NCI-H748 (cell line): ENCODE results near the gene MAST1.
A peak's percentile ranks its signal among the peaks of the same experiment; 100 is the strongest.
"Not testable (repeated sequence)": the region's sequence is repeated elsewhere in the genome, so short reads cannot be mapped to it uniquely, and the experiment has no call there.

Source experiments
- DNase-seq: peaks from one replicate; lab custom pipeline; 2025; ENCODE audit not compliant: unreplicated experiment; lab: John Stamatoyannopoulos, UW

The MAST1 gene

GRCh38 chr19:12888006-12888603 lies 49.8 kb downstream of the MAST1 start:
- no peak for DNase-seq

DNA sequence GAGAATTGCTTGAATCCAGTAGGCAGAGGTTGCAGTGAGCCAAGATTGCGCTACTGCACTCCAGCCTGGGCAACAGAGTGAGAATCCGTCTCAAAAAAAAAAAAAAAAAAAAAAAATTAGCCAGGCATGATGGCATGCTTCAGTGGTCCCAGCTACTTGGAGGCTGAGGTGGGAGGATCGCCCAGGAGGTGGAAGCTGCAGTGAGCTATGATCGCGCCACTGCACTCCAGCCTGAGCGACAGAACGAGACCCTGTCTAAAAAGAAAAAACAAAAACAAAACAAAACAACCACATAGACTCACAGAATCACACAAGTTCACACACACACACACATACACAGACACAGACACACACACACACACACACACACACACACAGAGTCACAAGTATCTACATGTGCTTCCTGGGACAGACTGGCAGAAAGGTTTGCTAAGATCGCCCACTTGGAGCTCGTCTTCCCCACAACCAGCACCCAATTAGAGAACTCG lies 52.0 kb downstream of the MAST1 start:
- not testable (repeated sequence) for DNase-seq

- peak; percentile 99 for DNase-seq
Measured at GRCh38 chr19:12890787-12891552, 52.7 kb downstream of the MAST1 start, which contains the start of gene GCDH. Gene GCDH (plus strand): TSS chr19:12891160. CDS start chr19:12891305, 145 bp downstream.

- no peak for DNase-seq
Measured at GRCh38 chr19:12891553-12892021, 53.3 kb downstream of the MAST1 start.

- no peak for DNase-seq
Measured at GRCh38 chr19:12893582-12893981, 55.3 kb downstream of the MAST1 start.

- DNase-seq, result no peak
Measured at GRCh38 chr19:12896460-12896859, 58.1 kb downstream of the MAST1 start.

GRCh38 chr19:12899891-12900518 lies 61.7 kb downstream of the MAST1 start:
- DNase-seq, result no peak

GRCh38 chr19:12907166-12907565 lies 68.9 kb downstream of the MAST1 start:
- no peak for DNase-seq

- peak; percentile 96 for DNase-seq
Measured at GRCh38 chr19:12912571-12912970, 74.3 kb downstream of the MAST1 start.

DNA sequence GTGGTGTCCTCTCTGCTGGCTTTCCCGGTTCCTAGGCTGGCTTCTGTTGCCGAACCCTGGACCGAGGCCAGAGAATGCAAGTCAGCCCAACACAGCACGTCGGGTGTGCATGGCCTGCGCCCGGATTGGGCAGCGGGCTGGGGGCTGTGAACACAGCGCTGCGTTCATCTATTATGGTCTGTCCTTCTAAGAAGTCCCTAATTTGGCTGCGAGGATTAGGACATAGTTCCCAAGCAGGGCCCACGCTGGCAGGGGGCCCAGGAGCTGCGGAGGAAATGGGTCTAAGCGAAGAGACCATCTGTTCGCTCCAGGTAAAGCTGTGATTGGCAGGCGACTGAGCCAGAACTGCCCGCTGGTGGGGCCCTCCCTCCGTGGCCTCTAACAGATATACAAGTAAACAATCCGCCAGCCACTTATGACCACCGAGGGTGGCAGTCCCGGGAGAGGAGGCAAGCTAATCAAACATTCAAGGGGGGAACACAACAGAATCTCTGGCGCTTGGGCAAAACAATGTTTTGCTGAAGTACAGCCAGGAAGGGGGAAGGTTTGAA lies 74.8 kb downstream of the MAST1 start:
- DNase-seq, result peak; percentile 98

DNA sequence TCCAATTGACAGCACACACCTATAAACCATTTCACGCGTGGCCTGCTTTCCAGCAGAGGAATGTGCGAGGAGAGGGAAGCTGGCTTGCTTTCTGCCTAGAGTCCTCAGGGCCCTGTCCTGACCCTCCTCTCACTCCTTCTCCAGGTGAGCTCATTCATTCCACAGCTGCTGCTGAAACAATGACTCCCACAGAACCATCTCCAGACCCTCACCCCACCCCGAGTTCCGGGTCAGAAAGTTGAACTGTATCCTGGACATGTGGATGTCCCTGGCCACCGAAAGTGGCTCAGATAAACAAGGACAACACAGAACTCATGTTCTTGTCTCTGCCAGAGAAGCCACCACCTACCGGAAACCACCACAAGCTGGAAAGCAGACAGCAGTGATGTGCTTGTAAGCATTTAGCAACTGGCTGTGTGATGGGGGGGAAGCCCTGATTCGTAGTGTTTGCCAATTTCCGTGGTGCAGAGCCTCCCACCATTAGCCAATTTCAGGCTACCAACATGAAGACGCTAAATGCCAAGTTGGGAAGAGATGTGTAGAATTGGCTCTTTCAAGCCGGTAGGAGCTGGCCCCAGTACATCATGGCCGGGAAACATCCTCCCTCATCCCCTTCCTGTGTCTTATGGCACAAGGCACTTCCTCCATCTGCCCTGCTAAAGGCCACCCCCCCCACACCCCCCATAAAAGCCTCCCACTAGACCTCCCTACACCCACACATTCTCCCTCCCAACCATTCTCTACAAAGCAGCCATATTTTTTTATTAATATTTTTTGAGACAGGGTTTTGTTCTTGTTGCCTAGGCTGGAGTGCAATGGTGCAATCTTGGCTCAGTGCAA lies 75.8 kb downstream of the MAST1 start:
- DNase-seq, result peak; percentile 36

DNA sequence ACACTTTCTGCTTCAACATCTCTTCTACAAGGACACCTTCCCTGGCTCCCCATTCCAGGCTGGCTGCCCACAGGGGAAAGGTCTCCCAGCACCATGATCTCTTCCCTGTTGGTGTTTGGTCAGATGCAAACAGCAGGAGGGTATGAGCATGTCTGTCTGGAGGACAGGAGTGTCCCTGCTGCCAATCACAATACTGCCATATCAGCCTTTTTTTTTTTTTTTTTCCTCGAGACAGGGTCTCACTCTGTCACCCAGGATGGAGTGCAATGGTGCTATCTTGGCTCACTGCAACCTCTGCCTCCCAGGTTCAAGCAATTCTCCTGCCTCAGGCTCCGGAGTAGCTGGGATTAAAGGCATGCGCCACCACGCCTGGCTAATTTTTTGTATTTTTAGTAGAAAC lies 77.5 kb downstream of the MAST1 start:
- not testable (repeated sequence) for DNase-seq

DNA sequence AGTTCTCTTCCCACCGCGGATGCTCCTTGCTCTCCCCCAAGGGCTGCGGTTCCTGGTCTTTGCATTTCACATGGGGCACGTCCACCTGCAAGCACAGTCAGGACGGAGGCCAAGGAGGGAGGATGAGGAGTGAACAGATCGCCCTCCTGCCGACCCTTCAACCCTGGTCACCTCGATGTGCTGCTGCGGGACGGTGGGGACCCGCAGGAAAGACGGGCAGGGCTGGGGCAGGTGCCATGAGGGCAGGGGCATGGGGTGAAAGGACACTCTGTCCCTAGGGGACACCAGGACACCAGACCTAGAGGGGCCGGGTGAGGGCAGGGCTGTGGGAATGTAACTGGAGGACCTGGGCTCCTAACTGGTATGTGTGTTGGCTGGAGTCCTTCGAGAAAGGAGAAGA lies 79.9 kb downstream of the MAST1 start:
- DNase-seq, result no peak

DNA sequence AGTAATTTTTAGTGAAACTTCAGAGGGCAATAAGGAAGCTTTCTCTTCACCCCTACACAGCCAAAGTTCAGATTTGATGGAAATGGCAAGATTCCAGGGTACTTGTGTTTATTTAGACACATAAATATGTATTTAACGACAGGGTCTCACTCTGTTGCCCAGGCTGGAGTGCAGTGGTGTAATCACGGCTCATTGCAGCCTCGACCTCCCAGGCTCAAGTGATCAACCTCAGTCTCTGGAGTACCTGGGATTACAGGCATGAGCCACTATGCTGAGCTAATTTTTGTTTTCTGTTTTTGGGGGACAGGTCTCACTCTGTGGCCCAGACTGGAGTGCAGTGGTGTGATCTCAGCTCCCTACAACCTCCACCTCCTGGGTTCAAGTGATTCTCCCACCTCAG lies 82.7 kb downstream of the MAST1 start:
- DNase-seq, result no peak

DNA sequence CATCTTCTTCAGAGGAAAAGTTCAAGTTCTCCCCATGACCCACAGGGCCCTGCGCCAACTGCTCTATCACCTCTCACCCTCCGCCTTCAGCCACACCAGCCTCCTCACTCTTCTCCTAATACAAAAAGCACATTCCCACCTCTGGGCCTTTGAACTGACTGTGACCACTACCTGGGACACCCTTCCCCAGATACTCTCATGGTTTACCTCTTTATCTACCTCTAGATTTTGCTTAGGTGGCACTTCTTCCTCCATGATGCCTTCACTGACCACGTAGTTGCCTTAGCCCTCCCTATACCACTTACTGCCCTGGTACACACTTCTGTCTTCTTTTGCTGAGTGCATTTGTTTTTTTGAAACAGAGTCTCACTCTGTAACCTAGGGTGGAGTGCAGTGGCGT lies 84.6 kb downstream of the MAST1 start:
- no peak for DNase-seq
